ENCODE measurements around the gene CFAP61.

DNA sequence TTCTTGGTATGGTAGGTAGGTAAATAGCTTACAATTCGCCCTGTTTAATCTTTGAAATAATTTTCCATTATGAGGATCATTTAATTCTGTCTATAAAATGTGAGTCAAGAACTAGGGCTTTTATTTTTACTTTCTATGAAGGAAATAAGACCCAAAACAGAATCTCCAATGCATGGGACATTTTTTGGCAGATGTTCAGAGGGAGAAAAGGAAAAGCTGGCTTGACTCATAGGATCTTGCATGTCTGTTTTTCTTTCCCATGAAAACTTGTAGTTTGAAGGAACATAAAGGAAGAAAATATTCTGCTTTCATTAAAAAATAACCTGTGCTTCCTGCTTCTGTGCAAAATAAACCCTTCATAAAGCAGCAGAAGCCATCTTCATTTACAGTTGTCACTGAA is 172.5 kb downstream of the CFAP61 start:
- TF ChIP-seq, protein P1, sequence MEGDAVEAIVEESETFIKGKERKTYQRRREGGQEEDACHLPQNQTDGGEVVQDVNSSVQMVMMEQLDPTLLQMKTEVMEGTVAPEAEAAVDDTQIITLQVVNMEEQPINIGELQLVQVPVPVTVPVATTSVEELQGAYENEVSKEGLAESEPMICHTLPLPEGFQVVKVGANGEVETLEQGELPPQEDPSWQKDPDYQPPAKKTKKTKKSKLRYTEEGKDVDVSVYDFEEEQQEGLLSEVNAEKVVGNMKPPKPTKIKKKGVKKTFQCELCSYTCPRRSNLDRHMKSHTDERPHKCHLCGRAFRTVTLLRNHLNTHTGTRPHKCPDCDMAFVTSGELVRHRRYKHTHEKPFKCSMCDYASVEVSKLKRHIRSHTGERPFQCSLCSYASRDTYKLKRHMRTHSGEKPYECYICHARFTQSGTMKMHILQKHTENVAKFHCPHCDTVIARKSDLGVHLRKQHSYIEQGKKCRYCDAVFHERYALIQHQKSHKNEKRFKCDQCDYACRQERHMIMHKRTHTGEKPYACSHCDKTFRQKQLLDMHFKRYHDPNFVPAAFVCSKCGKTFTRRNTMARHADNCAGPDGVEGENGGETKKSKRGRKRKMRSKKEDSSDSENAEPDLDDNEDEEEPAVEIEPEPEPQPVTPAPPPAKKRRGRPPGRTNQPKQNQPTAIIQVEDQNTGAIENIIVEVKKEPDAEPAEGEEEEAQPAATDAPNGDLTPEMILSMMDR (IDR thresholded peaks at IDR 0.05), result no peak
- no peak for TF ChIP-seq POLR2A (IDR thresholded peaks at IDR 0.05)

All from heart left ventricle (tissue), 13 donors.